Gastroesophageal sphincter (tissue), 4 donors: ENCODE data around the gene ACTN4. TPM values are rescaled to one million over a fixed set of nuclear protein-coding genes. Genes with fewer than 3 reads are reported as not detected.

Source experiments
- ATAC-seq: fragments of 150-250 bp; one replicate; pipeline ENCODE4 v1.9.1; 2016; ENCODE audit warnings: mild to moderate bottlenecking, moderate library complexity
- H3K27ac ChIP-seq, 4 donors: fragments of 200-600 bp; sonication (generic) in 3 of 4; 1 replicate in 3 of 4; 2 replicates in 1 of 4; pipeline ENCODE4 v1.5.1; 2016 to 2019
- H3K27me3 ChIP-seq: fragments of 200-600 bp; sonication (generic); one replicate; pipeline ENCODE4 v1.5.1; 2019
- H3K36me3 ChIP-seq, 2 donors: fragments of 200-600 bp; sonication (generic); one replicate each; pipeline ENCODE4 v1.5.1; 2019; ENCODE audit warnings: control low read depth in 1 of 2
- H3K4me1 ChIP-seq, 3 donors: fragments of 200-600 bp; sonication (generic); 1 replicate in 2 of 3; 2 replicates in 1 of 3; pipeline ENCODE4 v1.5.1; 2016 to 2019; ENCODE audit warnings: control low read depth in 2 of 3
- H3K4me3 ChIP-seq, 2 donors: fragments of 200-600 bp; sonication (generic); one replicate each; pipeline ENCODE4 v1.5.1; 2019; ENCODE audit warnings: mild to moderate bottlenecking in 1 of 2, moderate library complexity in 1 of 2
- H3K9me3 ChIP-seq, 3 donors: fragments of 200-600 bp; sonication (generic); one replicate each; pipeline ENCODE4 v1.5.1; 2017 to 2019; ENCODE audit warnings: control low read depth in 2 of 3
- CTCF ChIP-seq, 4 experiments: fragments of 200-600 bp in 2 of 4; fragments of 450-650 bp in 2 of 4; sonication (generic) in 1 of 4; IDR thresholded peaks; one replicate each; pipeline ENCODE4 v1.5.1; 2017 to 2019; ENCODE audit warnings: antibody characterized with exemption in 4 of 4, mild to moderate bottlenecking in 2 of 4, moderate library complexity in 2 of 4
- EP300 ChIP-seq: sonication (generic); formaldehyde crosslinking; IDR thresholded peaks from one replicate; pipeline ENCODE4 v1.6.1; 2017; ENCODE audit warnings: antibody characterized with exemption, mild to moderate bottlenecking
- POLR2A ChIP-seq, 2 donors: fragments of 450-650 bp; IDR thresholded peaks; one replicate each; pipeline ENCODE4 v1.6.1; 2017; ENCODE audit warnings: antibody characterized with exemption in 2 of 2, mild to moderate bottlenecking in 2 of 2, moderate library complexity in 1 of 2
- POLR2AphosphoS5 ChIP-seq: sonication (generic); formaldehyde crosslinking; IDR thresholded peaks from one replicate; pipeline ENCODE4 v1.6.1; 2017; ENCODE audit warnings: antibody characterized with exemption
- WGBS, 2 donors: methylation state at CpG; one replicate each; pipeline ENCODE4 v1.1.5; 2018; ENCODE audit warnings: low coverage in 1 of 2; 5-methylcytosine and 5-hydroxymethylcytosine counted together
- total RNA-seq, 4 donors: library from RNA; depleted of rRNA; stranded (reverse); fragments of >200 nt; gene quantifications; one replicate each; pipeline ENCODE4 v1.1.0, GENCODE V29; 2016

ACTN4 gene
- total RNA-seq, 4 donors from 2014 or later, result 337 to 938 (median 507) TPM

GRCh38 chr19:38650172-38650775 is 2.8 kb downstream of the ACTN4 start:
- TF ChIP-seq CTCF (IDR thresholded peaks at IDR 0.05) (no peak), POLR2AphosphoS5 (no peak), POLR2A (IDR thresholded peaks at IDR 0.05) (no peak), EP300 (no peak)
- WGBS, 2 donors, result 13 to 43% methylated on average over 3 to 5 of the region's 8 CpGs
- Histone ChIP-seq H3K36me3 (no peaks in the 10 kb centered on the region), H3K27ac (peak overlapping the region; percentile 95 to 97 (median 96)), H3K9me3 (no peaks in the 10 kb centered on the region), H3K4me1 (peaks cover 11 to 75% (median 31%) of the 10 kb centered on the region in 3 donors), H3K27me3 (no peaks in the 10 kb centered on the region), H3K4me3 (peak overlapping the region; percentile 97 to 99)
- ATAC-seq, result no peak

- TF ChIP-seq POLR2A (IDR thresholded peaks at IDR 0.05) (no peak), CTCF (IDR thresholded peaks at IDR 0.05) (peak in 2 of 4 experiments; percentile 41 to 45), EP300 (no peak), POLR2AphosphoS5 (peak; percentile 92)
- peak overlapping the region; percentile 97 to 99 for H3K4me3 ChIP-seq
- peaks cover 11 to 82% (median 33%) of the 10 kb centered on the region in 3 donors for H3K4me1 ChIP-seq
- no peaks in the 10 kb centered on the region for H3K36me3 ChIP-seq
- no peaks in the 10 kb centered on the region for H3K9me3 ChIP-seq
- WGBS, 2 donors, result 10 to 25% methylated on average over 2 to 4 of the region's 12 CpGs
- peak; percentile 37 for ATAC-seq
- peak overlapping the region; percentile 95 to 97 (median 96) for H3K27ac ChIP-seq
- no peaks in the 10 kb centered on the region for H3K27me3 ChIP-seq
These were observed 3.6 kb downstream of the ACTN4 start for GRCh38 chr19:38650911-38651584.

GRCh38 chr19:38653028-38653571 is 5.7 kb downstream of the ACTN4 start:
- TF ChIP-seq POLR2AphosphoS5 (peak; percentile 70), CTCF (IDR thresholded peaks at IDR 0.05) (peak in 2 of 4 experiments; percentile 9 to 21), EP300 (no peak), POLR2A (IDR thresholded peaks at IDR 0.05) (no peak)
- H3K27me3 ChIP-seq, result no peaks in the 10 kb centered on the region
- H3K36me3 ChIP-seq, result peaks cover 0 to 3% of the 10 kb centered on the region in 2 donors
- H3K4me1 ChIP-seq, result peaks cover 24 to 95% (median 54%) of the 10 kb centered on the region in 3 donors
- peak overlapping the region; percentile 95 to 97 (median 96) for H3K27ac ChIP-seq
- ATAC-seq, result peak; percentile 30
- WGBS, 2 donors, result 6 to 18% methylated on average over 4 to 5 of the region's 7 CpGs
- no peaks in the 10 kb centered on the region for H3K9me3 ChIP-seq
- no peak overlapping the region for H3K4me3 ChIP-seq

GRCh38 chr19:38654628-38655055 is 7.2 kb downstream of the ACTN4 start:
- no peak for TF ChIP-seq EP300
- TF ChIP-seq CTCF (IDR thresholded peaks at IDR 0.05), result no peak
- TF ChIP-seq POLR2AphosphoS5, result peak; percentile 78
- TF ChIP-seq POLR2A (IDR thresholded peaks at IDR 0.05), result no peak
- Histone ChIP-seq H3K36me3 (peaks cover 0 to 3% of the 10 kb centered on the region in 2 donors), H3K4me3 (no peak overlapping the region), H3K9me3 (no peaks in the 10 kb centered on the region), H3K4me1 (peaks cover 32 to 98% (median 64%) of the 10 kb centered on the region in 3 donors), H3K27me3 (no peaks in the 10 kb centered on the region), H3K27ac (peak overlapping the region; percentile 95 to 97 (median 96))
- 9 to 16% methylated on average over 4 to 6 of the region's 6 CpGs for WGBS, 2 donors
- no peak for ATAC-seq
